Endothelial cell of umbilical vein (primary cell): ENCODE results near the gene SYK.

ENCODE experiments used
- EZH2 ChIP-seq: IDR thresholded peaks from 2 replicates; pipeline ENCODE4 v1.6.1; 2012; ENCODE audit warnings: borderline replicate concordance, low read depth, mild to moderate bottlenecking, moderate library complexity, low read length, inconsistent platforms; ENCODE audit not compliant: severe bottlenecking
- FOS ChIP-seq: IDR thresholded peaks from 2 replicates; pipeline ENCODE4 v1.6.1; 2011; ENCODE audit warnings: mild to moderate bottlenecking, low read length, moderate library complexity, borderline replicate concordance; ENCODE audit not compliant: insufficient read depth
- GATA2 ChIP-seq: IDR thresholded peaks from 2 replicates; pipeline ENCODE4 v1.7.0; 2011; ENCODE audit warnings: low read depth, mild to moderate bottlenecking, moderate library complexity, mixed read lengths, low read length; ENCODE audit not compliant: insufficient read length, insufficient read depth
- JUN ChIP-seq: IDR thresholded peaks from 2 replicates; pipeline ENCODE4 v1.6.1; 2011; ENCODE audit warnings: borderline replicate concordance, low read depth; ENCODE audit not compliant: insufficient read length, insufficient read depth
- MAX ChIP-seq: IDR thresholded peaks from 2 replicates; pipeline ENCODE4 v1.6.1; 2011; ENCODE audit not compliant: insufficient read depth, insufficient read length
- MYC ChIP-seq: IDR thresholded peaks from one replicate; pipeline ENCODE4 v1.6.1; 2011; ENCODE audit warnings: mild to moderate bottlenecking, low read depth, low read length
- POLR2A ChIP-seq: IDR thresholded peaks from 2 replicates; pipeline ENCODE4 v1.6.1; 2012; ENCODE audit warnings: low read depth, mild to moderate bottlenecking, control low read depth, low read length
- POLR2AphosphoS5 ChIP-seq: IDR thresholded peaks from 2 replicates; pipeline ENCODE4 v1.6.1; 2012; ENCODE audit warnings: low read depth, mild to moderate bottlenecking, control low read depth, low read length, moderate library complexity; ENCODE audit not compliant: insufficient read depth
- TF ChIP-seq, protein P1 (sequence below), 2 donors: IDR thresholded peaks; 1 replicate in 1 of 2; 2 replicates in 1 of 2; pipeline ENCODE4 v1.5.1; 2011; ENCODE audit warnings: low read length in 2 of 2, mild to moderate bottlenecking in 2 of 2, moderate library complexity in 2 of 2, control low read depth in 1 of 2, inconsistent platforms in 1 of 2, low read depth in 1 of 2; ENCODE audit not compliant: insufficient read depth in 1 of 2; ENCODE audit errors: extremely low read depth in 1 of 2

GRCh38 chr9:90896231-90896630, 94.6 kb downstream of the SYK start:
- no peak for TF ChIP-seq POLR2A
- TF ChIP-seq EZH2 = no peak
- no peak for TF ChIP-seq FOS
- TF ChIP-seq, protein P1, sequence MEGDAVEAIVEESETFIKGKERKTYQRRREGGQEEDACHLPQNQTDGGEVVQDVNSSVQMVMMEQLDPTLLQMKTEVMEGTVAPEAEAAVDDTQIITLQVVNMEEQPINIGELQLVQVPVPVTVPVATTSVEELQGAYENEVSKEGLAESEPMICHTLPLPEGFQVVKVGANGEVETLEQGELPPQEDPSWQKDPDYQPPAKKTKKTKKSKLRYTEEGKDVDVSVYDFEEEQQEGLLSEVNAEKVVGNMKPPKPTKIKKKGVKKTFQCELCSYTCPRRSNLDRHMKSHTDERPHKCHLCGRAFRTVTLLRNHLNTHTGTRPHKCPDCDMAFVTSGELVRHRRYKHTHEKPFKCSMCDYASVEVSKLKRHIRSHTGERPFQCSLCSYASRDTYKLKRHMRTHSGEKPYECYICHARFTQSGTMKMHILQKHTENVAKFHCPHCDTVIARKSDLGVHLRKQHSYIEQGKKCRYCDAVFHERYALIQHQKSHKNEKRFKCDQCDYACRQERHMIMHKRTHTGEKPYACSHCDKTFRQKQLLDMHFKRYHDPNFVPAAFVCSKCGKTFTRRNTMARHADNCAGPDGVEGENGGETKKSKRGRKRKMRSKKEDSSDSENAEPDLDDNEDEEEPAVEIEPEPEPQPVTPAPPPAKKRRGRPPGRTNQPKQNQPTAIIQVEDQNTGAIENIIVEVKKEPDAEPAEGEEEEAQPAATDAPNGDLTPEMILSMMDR (IDR thresholded peaks at IDR 0.05; ENCODE audit: extremely low read depth in 1 of 2, insufficient read depth in 1 of 2, low read depth in 1 of 2, low read length in 2 of 2) = no peak
- no peak for TF ChIP-seq POLR2AphosphoS5
- no peak for TF ChIP-seq MAX
- TF ChIP-seq JUN = no peak
- no peak for TF ChIP-seq GATA2
- TF ChIP-seq MYC = no peak
